Measurements from ENCODE around the gene PTCH2.
"Not testable (repeated sequence)": the region's sequence is repeated elsewhere in the genome, so short reads cannot be mapped to it uniquely, and the experiment has no call there.

Gene PTCH2

DNA sequence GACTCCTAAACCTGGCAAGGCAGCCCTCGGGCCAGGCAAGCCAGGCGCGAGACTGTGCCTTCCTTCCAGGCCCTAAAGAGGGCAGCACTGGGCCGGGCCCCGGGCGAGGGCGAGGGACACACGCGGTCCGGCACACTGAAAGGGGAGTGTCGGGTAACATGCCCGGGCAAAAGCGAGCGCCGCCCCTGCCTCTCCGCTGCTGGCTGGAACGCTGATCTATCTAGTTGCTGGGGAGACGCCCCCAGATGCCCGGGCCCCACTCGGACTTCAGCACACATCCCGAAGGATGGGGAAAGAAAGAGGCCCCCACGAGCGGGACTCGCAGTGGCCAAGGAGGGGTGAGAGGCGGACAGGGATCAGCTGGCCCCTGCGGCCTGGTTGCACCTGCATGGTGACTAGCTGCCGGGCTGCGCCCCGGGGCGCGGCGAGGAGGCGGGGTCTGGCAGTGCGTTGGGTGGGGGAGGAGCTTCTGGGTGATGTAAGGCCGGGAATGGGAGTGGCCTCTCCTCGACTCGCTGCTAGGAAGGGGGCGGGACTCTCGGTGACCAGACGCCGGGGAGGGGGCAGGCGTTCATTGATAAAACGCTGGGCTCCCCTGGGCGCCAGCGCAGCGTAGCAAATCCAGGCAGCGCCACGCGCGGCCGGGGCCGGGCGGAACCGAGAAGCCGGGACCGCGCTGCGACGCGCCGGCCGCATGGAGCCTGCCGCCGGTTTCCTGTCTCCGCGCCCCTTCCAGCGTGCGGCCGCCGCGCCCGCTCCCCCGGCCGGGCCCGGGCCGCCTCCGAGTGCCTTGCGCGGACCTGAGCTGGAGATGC, 43.1 kb downstream of the PTCH2 start, which contains the start of gene PLK3:
Gene PLK3 (plus strand): TSS at position 608 of the 815 bp plus-strand sequence. CDS start 87 bp downstream, at position 695.
- peak; percentile 99 to 100 for DNase-seq

DNA sequence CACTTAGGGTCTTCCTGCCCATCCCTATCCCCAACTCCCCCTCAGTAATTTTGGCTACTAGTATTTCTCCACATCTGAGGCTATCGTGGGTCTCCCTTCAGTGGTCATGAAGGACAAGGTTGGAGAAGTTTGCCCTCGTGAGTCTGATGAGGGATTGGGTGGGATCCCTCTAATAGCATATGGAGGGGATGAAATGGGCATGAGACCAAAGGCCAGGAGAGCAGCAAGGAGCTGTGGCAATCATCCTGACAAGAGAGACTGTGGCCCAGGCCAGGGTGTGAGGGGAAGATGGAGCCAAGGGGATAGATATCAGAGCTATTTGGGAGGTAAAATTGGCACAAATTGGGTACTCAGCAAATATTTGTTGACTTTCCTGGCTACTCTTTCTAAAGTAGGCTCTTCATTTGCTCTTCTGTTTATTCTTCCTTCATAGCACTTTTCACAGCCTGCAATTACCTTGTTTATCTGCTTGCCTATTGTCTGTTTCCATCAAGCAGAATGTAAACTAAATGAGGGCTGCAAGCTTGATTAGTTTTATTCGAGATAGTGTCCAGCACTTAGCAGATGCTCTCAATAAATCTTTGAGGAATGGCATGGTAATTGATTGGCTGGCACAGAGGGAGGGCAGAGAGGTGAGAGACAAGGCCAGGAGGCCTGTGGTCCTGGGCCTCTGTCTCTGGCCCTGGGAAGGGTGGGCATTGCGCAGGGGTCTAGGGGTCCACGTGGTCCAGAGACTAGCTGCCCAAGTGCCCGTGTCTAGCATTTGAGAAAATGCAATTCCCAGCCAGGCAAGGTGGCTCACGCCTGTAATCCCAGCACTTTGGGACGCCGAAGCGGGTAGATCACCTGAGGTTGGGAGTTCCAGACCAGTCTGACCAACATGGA, 44.3 kb downstream of the PTCH2 start:
- DNase-seq = no peak

DNA sequence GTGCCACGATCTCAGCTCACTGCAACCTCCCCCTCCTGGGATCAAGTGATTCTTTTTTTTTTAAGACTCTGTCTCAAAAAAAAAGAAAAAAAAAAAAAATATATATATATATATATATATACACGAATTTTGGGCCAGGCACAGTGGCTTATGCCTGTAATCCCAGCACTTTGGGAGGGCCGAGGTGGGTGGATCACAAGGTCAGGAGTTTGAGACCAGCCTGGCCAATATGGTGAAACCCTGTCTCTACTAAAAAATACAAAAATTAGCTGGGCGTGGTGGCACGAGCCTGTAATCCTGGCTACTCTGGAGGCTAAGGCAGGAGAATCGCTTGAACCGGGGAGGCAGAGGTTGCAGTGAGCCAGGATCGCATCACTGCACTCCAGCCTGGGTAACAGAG, 45.2 kb downstream of the PTCH2 start:
- not testable (repeated sequence) for DNase-seq

DNA sequence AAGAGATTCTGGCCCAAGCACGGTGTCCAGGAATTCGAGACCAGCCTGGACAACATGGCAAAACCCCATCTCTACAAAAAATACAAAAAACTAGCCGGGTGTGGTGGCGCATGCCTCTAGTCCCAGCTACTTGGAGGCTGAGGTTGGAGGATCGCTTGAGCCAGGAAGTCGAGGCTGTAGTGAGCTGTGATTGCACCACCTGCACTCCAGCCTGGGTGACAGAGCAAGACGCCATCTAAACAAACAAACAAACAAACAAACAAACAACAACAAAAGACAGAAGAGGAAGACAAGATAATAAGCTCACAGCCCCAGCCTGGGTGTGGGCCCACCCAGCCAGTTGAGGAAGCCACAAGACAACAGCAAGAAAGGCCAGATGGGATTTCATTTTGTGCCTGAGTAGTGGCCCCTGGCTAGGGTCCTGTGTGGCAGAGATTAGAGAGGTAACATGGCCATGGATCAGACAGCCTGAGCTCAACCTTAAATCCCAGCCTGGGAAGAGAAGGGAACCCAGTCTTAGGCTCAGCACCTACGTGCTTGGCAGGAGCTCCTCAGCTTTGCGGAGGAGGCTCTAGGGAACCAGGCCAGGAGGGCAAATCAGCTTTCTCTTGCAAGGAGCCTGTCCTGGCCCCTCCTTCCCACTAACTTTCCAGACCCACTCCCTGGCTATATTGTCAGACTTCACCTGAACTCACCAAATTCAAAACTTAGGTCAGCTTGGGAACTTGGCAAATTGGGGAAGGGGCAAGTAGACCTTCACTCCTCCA, 50.1 kb downstream of the PTCH2 start:
- no peak for DNase-seq

GRCh38 chr1:44790968-44791801, 51.9 kb downstream of the PTCH2 start:
- DNase-seq = no peak

DNA sequence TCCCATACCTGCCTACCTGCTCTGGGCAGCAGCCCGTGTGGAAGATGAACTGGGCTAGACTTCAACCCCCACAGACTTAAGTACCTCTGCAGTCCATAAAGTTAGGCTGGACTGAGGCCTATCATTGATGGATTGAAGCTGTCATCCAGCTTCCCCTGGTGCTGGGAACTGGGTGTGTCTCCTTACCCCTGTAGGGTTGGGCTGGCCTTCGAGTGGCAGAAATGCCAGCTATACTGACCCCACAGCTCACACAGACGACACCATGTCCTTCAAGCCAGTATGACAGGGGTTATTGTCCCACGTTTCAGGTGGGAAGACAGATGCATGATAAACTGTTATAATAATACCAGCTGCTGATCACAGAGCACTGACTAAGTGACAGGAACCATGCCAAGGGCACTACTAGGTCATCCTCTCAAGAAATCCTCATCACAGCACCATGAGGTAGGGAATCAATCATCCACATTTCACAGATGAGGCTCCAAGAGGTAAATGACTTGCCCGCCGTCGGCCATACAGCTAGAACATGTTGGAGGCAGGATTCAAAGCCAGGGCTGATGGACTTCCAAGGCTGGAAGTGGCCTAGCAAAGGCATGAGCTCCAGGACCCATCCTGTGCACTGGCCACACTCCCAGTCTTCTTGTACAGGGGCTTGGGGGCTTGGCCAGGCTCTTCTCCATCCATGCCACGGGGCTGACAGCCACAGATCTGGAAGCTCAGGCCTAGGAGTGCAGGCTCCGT, 54.8 kb downstream of the PTCH2 start, which contains the start of gene BEST4:
Gene BEST4 (minus strand): TSS at position 51 of the 741 bp plus-strand sequence. CDS start 465 bp downstream, outside the sequence.
- no peak for DNase-seq

- DNase-seq = no peak
Observed at GRCh38 chr1:44787506-44787905, 55.5 kb downstream of the PTCH2 start.

GRCh38 chr1:44786841-44787426, 56.1 kb downstream of the PTCH2 start:
- no peak for DNase-seq

GRCh38 chr1:44786138-44786840, 56.8 kb downstream of the PTCH2 start:
- DNase-seq = peak; percentile 60 to 88

DNA sequence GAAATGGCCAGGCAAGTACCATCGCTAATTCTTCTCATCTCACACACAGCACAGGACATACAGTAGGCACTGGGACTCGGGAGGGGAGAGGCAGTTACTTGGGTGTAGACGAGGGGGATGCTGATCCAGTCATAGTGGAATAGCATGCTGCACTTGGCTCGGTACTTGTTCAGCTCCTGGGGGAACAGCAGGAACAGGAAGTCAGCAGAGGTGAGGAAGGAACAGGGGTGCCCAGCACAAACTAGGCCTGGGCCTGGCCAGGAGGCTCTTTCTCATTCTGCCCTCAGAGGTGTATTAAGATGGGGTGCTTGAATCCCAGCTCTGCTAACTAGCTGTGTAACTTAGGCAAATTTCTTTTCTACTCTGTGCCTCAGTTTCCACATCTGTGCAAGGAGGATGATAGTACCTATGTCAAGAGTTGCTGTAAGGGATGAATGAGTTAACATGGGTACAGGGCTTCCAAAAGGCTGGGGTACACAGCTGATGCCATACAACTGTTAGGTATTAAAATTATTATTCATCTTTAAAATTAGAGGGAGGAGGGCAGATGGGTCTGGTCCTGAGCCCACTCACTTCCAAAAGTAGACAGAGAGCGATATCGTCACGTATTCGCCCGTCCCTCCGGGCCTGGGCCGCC, 57.4 kb downstream of the PTCH2 start:
- DNase-seq = no peak

- no peak for DNase-seq
Observed at GRCh38 chr1:44785029-44785380, 58.0 kb downstream of the PTCH2 start.

DNA sequence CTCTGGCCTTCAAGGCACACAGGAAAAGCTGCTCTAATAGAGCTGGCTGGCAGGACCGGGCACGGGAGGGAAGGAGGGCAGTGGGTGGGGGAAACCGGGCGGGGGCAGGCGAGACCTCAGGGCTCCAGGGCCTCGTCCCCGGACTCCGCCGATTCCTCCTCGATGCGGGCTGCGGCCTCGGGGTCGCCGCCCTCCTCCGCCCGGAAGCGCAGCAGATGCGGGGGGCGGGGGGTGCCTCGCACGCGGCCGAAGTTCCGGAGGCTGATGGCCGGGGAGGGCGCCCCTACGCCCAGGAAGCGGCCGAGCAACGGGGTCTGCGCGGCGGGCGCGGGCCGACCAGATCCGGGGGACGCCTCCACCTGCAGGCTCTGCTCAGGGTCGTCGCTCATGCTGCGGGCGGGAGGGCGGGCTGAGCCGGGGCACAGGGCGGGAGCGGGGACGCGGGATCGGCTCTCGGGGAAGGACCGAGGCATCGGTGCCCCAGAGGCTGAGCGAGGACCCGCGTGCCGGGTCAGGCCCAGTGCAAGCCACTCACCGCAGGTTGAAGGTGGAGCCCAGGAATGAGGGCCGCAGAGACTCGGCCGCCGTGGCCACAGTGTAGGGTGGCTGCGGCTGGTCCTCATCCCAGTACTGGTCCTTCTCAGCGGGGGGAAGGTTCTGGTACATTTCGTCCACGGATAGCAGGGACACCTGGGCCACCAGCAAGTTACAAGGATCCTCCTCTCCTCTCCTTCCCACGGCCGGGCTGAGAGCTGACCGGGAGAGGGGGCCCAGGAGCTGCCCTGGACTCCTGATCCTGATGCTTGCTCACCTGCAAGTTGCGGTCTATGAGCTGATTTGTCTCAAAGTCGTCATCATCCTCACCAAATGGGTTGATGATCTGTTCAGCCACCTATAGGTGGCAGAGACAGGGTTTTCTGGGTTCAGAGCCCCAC, 58.7 kb downstream of the PTCH2 start:
- peak in 1 of 2 experiments; percentile 67 for DNase-seq

DNA sequence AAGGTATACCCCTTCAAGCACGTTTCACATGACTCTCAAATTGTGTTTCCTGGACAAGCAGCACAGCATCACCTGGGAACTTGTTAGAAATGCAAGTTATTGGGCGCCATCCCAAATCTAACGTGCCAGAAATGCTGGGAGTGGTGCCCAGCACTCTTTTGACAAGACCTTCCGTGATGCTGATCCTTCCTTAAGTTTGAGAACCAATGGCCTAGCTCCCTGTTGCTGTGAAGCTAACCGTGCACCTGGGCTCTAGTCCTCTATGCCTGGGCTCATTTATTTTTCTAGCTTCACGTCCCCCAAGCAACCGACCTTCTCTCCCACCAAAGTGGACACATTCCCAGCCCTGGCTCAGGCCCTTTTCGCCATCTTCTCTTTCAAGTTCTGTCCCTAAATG, 59.4 kb downstream of the PTCH2 start:
- no peak for DNase-seq

- DNase-seq = no peak
Observed at GRCh38 chr1:44780583-44781121, 62.4 kb downstream of the PTCH2 start.

GRCh38 chr1:44778705-44779576, 64.1 kb downstream of the PTCH2 start:
- no peak for DNase-seq

DNA sequence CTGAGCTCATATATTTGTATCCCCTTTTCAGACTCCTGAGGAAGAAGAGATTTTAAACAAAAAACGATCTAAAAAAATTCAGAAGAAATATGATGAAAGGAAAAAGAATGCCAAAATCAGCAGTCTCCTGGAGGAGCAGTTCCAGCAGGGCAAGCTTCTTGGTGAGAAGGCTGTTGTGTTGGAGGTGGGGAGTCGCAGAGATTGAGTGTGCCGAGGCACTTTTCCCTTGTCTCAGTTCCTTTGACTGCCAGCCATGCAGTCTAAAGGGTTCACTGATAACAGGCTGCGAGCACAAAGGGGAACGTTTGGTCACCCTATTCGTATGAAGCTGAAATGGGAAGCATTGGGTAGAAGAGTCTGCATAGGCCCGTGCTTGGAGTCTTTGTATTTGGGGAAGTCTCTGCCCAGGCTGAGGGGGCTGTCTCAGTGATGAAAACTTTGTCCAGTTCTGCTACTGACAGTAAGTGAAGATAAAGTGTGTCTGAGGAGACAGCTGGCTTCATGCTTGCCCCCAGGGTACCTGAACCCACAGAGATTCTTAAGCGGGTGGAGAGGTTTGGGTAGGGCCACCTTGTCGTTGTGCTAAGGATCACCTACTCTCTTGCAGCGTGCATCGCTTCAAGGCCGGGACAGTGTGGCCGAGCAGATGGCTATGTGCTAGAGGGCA, 65.0 kb downstream of the PTCH2 start:
- DNase-seq = no peak

DNA sequence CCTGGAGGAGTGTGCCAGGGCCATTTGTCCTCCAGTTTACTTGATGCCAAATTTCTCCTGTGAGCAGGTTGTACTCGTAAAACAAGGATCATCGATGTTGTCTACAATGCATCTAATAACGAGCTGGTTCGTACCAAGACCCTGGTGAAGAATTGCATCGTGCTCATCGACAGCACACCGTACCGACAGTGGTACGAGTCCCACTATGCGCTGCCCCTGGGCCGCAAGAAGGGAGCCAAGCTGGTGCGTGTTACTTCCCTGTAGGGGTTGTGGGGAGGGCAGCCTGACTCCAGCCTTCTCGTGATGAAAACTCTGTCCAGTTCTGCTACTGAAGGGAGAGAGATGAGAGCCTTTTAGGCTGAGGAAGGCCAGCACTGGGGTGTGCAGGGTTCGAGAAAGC, 65.5 kb downstream of the PTCH2 start:
- no peak for DNase-seq
